ENCODE measurements around the gene IRF6. TPM values are rescaled to one million over a fixed set of nuclear protein-coding genes. Genes with fewer than 3 reads are reported as not detected.

IRF6 gene
- total RNA-seq (ENCODE audit: insufficient read depth, low replicate concordance), result 40.0 TPM

- DNase-seq (ENCODE audit: low spot score), result peak; percentile 86
Measured at GRCh38 chr1:209805875-209806760, at the start of gene IRF6. Gene IRF6 (minus strand): TSS chr1:209806142. CDS start chr1:209801413, 4,729 bp downstream.

- DNase-seq (ENCODE audit: low spot score), result no peak
Measured at GRCh38 chr1:209855623-209856022, 49.7 kb upstream of the IRF6 start.

GRCh38 chr1:209855006-209855405 is 49.1 kb upstream of the IRF6 start:
- DNase-seq (ENCODE audit: low spot score), result no peak

DNA sequence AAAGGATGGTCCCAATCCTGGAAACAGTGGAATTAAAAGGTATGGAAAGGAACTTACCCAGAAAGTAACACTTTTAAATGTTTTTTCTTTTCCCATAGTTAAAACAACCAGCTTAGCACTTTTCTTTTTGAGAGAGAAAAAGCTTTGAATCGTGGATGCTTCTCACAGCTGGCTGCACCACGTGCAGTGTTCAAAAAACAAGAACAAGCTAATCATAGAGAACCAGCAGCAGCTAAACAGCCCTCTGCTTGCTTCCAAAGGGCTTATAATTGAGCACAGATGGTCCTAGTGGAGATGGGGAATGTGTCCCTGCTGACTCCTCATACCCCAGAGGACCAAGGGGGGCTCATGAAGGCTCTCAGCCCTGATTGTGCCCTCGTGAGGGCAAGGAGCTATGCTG is 48.3 kb upstream of the IRF6 start:
- no peak for DNase-seq (ENCODE audit: low spot score)

DNA sequence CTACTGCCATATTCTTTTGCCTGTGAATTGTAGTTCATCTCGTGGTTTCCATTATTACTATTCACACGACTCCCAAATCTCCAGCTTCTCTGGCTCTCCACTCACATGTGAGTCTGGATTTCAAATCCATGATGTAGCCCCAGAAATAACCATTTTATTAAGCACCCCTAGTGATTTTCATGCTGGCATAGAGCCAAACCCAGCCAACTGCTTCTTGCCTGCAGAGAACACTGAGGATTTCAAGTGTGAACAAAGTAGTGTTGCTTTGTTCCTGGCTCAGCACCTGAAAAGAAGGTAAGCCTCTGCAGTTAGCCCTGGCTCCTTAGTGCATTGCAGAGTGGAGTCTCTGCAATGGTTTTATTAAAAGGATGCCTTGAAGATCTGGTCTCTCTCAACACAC is 47.7 kb upstream of the IRF6 start:
- no peak for DNase-seq (ENCODE audit: low spot score)

DNA sequence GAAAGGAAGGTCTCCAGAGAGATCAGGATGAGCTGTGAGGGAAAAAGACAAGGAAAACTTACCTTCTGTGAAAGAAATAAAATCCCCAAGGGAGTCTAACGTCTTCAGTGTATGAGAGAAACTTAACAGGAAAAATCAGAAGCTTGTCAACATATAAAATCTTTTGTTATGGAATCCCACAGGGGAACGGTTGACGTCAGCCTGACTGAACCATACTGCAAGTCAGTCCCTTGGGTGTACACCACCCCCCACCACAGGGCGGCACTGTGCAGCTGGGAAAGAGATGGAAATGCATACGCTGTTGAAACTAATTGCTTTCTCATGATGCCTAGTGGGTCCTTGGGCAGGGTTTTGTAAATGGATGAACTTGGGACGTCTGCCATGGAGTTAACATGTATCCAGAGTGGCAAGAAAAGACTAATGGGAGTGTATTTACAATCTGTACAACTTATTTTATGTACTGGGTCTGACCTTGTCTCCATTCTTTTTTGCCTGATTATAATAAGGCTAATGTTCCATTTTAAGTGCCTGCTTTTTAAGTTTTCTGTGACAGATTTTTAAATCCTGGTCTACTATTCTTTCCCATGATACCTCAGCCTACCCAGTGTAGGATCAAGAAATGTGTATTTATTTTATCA is 44.5 kb upstream of the IRF6 start:
- DNase-seq (ENCODE audit: low spot score), result peak; percentile 16

DNA sequence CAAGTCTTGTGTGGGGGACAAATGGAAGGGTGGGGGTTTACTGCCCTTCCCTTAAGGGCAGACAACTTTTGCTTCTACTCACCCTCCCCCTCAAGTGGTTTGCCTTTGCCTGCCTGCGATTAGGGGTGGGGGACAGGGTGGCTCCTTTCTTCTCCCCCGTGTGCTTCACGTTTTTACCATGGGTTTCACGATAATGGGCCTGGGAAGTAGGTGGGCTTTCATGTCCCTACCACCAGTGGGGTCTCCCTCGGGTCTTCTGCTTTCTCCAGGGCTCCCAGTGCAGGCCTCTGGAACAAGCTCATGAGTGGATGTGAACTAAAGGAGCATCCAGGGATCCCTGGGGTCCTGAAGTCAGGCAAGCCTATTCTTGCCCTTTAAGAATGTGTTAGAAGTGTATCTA is 43.4 kb upstream of the IRF6 start:
- DNase-seq (ENCODE audit: low spot score), result no peak

DNA sequence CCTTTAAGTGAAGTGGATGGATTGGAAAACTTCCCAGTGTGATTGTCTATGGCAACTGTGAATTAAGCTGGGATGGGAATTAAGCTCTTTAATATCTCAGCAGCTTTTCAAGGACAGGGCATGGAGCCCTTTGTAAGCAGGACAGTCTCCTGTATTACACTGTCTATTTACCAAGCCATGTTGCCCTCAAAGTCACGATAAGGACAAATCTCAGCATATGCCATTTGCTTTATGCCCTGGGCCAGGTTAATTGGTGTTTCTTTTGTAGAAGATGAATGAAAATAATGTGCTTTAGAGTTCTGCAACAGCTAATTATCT is 39.4 kb upstream of the IRF6 start:
- no peak for DNase-seq (ENCODE audit: low spot score)

- no peak for DNase-seq (ENCODE audit: low spot score)
Measured at GRCh38 chr1:209844695-209845407, 38.9 kb upstream of the IRF6 start.

DNA sequence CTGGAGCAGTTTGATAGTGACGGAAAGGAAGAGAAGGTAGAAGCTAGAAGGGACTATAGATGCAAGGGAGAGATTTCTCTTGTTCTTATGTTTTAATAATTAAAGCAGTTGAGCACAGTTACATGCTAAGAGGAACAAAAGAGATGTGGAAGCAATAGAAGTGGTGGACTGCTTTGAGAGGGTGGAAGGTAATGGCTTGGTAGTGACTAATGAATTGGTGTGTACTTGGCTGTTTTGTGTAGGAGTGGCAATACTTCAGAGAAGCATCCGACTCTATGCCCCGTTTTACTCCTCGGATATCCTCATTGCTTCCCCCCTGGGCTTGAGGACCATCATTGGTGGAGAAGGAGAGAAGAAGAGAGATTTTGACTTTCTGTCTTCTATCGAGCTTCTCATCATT is 34.7 kb upstream of the IRF6 start:
- DNase-seq (ENCODE audit: low spot score), result no peak

- peak; percentile 66 for DNase-seq (ENCODE audit: low spot score)
Measured at GRCh38 chr1:209839875-209840546, 34.1 kb upstream of the IRF6 start.

GRCh38 chr1:209838537-209838936 is 32.6 kb upstream of the IRF6 start:
- DNase-seq (ENCODE audit: low spot score), result no peak

DNA sequence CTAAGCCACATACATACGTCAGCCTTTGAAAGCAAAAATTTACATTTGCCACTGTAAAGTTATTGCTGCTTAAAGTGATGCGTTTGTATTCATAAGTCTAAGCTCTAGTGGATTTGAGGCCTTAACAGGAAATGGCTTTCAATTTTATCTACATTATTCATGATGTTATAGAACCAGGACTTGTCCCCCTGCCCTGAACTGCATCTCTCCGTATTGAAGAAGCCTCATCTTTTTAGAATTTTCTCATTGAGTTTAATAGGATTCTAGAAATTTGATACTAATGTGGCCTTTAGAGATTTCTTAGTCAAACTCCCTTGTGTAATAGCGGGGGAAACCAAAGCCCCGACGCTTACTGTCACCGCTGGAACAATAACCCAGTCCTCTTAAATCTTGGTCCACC is 31.7 kb upstream of the IRF6 start:
- DNase-seq (ENCODE audit: low spot score), result no peak

DNA sequence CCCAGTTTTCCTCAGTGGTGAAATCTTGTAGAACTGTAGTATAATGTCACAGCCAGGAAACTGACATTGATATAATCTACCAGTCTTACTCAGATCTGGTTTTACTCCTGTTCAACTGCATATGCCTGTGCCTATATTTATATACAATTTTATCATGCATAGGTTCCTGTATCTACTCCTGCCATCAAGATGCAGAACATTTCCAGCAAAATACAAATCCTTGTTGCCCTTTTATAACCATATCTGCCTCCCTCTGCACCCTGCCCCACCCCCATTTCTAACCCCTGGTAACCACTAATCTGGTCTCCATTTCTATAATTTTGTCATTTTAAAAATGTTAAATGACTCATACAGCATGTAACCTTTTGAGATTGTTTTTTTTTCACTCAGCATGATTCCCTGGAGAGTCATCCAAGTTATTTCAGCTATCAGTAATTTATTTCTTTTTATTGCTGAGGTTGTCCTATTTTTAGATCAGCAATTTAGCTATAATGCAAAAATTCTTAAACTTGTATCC is 29.9 kb upstream of the IRF6 start:
- DNase-seq (ENCODE audit: low spot score), result no peak

DNA sequence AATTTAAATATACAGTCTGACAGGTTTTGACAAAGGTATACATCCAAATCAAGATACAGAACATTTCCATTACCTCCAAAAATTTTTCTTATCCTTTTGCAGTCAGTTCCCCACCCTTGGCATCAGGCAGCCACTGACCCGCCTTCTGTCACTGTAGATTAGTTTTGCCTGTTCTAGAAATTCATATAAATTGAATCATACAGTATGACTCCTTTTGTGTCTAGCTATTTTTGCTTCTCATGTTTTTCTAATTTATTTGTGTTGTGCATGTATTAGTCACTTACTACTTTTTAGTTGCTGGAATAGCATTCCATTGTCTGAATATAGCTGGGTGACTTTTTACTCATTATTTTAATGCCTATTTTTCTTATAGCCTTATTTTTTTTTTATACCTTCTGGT is 25.7 kb upstream of the IRF6 start:
- DNase-seq (ENCODE audit: low spot score), result no peak

GRCh38 chr1:209830722-209831121 is 24.8 kb upstream of the IRF6 start:
- DNase-seq (ENCODE audit: low spot score), result no peak

- DNase-seq (ENCODE audit: low spot score), result no peak
Measured at GRCh38 chr1:209829716-209830115, 23.8 kb upstream of the IRF6 start.

- peak; percentile 97 for DNase-seq (ENCODE audit: low spot score)
Measured at GRCh38 chr1:209827384-209828262, 21.7 kb upstream of the IRF6 start, which contains the start of gene UTP25. Gene UTP25 (plus strand): TSS chr1:209827972. CDS start chr1:209828064, 92 bp downstream.

DNA sequence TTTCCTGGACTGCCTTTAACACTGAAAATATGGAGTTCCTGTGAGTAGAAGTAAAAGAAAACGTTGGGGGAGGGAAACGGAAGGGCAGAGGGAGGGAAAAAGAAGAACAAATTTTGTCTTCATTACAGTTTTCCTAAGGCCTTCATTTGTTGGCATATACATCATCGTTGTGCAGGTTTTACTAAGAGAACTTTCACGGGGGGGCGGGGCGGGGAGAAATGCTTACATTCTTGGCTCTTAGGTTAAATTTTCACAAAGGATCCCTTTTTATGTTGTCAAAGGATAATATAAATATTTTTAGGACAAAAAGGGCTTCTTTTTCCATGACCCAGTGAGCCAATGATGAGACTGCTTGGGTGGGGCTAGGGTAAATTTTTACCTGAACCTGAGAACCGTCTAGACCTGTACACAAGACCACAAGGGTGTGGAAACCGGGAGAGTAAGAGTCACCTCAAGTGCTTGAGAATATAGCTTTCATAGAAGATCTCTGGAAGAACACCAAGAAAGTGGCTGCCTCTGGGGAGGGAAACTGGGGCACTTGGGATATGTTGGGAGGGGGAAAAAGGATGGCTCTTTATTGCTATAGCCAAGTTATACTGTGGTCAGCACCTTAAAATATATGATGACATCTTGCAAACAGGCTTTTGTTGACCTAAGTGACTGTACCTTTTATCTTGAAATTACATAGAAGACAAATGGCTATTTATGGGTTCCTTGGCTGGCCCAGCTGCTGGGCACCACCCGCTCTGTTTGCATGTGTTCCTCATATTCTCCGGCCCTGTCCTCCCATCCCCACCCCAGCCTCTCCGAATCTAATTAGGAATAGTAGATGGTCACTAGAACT is 19.9 kb upstream of the IRF6 start:
- DNase-seq (ENCODE audit: low spot score), result no peak

All from umbilical cord (tissue), 2 donors.